HEK293T (cell line): Measurements from ENCODE around the gene ARHGEF28.

Source experiments
- CTCF ChIA-PET: fragments of 350-600 bp; formaldehyde crosslinking; extraction: SDS; loops from one replicate; lab custom pipeline; 2021; ENCODE audit warnings: antibody characterized with exemption, inconsistent platforms; lab: Yijun Ruan, JAX
- POLR2A ChIA-PET: fragments of 350-600 bp; formaldehyde crosslinking; extraction: SDS; loops from one replicate; lab custom pipeline; 2020; ENCODE audit warnings: antibody characterized with exemption, inconsistent platforms; lab: Yijun Ruan, JAX
- DNase-seq: peaks from one replicate; pipeline ENCODE4 v3.0.0; 2012; ENCODE audit warnings: mixed read lengths; ENCODE audit errors: extremely low spot score
- ARNT ChIP-seq: fragments of 450-650 bp; IDR thresholded peaks from 2 replicates; pipeline ENCODE4 v1.6.1; 2017; ENCODE audit warnings: mild to moderate bottlenecking
- BHLHE40 ChIP-seq: fragments of 450-650 bp; IDR thresholded peaks from 2 replicates; pipeline ENCODE4 v1.6.1; 2016; ENCODE audit warnings: mild to moderate bottlenecking, moderate library complexity, borderline replicate concordance
- CTBP1 ChIP-seq: fragments of 450-650 bp; IDR thresholded peaks from 2 replicates; pipeline ENCODE4 v1.6.1; 2016; ENCODE audit warnings: borderline replicate concordance
- ELF4 ChIP-seq: fragments of 450-650 bp; IDR thresholded peaks from 2 replicates; pipeline ENCODE4 v1.6.1; 2017; ENCODE audit warnings: antibody characterized with exemption
- FOXA1 ChIP-seq: fragments of 450-650 bp; IDR thresholded peaks from 2 replicates; pipeline ENCODE4 v1.6.1; 2016; ENCODE audit warnings: mild to moderate bottlenecking
- FOXK2 ChIP-seq: fragments of 450-650 bp; IDR thresholded peaks from 2 replicates; pipeline ENCODE4 v1.6.1; 2016; ENCODE audit warnings: mild to moderate bottlenecking
- FOXM1 ChIP-seq: fragments of 450-650 bp; IDR thresholded peaks from 2 replicates; pipeline ENCODE4 v1.6.1; 2017; ENCODE audit warnings: mild to moderate bottlenecking, borderline replicate concordance
- HDGF ChIP-seq: fragments of 450-650 bp; IDR thresholded peaks from 2 replicates; pipeline ENCODE4 v1.6.1; 2017; ENCODE audit warnings: antibody characterized with exemption, borderline replicate concordance
- L3MBTL2 ChIP-seq: fragments of 450-650 bp; conservative IDR thresholded peaks from 2 replicates; pipeline ENCODE4 v1.6.1; 2016; ENCODE audit warnings: mild to moderate bottlenecking
- LEF1 ChIP-seq: fragments of 450-650 bp; IDR thresholded peaks from 2 replicates; pipeline ENCODE4 v1.6.1; 2017; ENCODE audit warnings: mild to moderate bottlenecking, borderline replicate concordance
- NFRKB ChIP-seq: fragments of 450-650 bp; IDR thresholded peaks from 2 replicates; pipeline ENCODE4 v1.6.1; 2016; ENCODE audit warnings: mild to moderate bottlenecking, moderate library complexity
- SP1 ChIP-seq: fragments of 450-650 bp; IDR thresholded peaks from 2 replicates; pipeline ENCODE4 v1.6.1; 2017
- SUZ12 ChIP-seq: fragments of 450-650 bp; IDR thresholded peaks from 2 replicates; pipeline ENCODE4 v1.6.1; 2016; ENCODE audit warnings: mild to moderate bottlenecking
- TARDBP ChIP-seq: fragments of 450-650 bp; IDR thresholded peaks from 2 replicates; pipeline ENCODE4 v1.6.1; 2016
- ZNF384 ChIP-seq: fragments of 450-650 bp; IDR thresholded peaks from 2 replicates; pipeline ENCODE4 v1.6.1; 2016
- TF ChIP-seq, protein P1 (sequence below): fragments of 450-650 bp; IDR thresholded peaks from 2 replicates; pipeline ENCODE4 v1.6.1; 2016

The ARHGEF28 gene

DNA sequence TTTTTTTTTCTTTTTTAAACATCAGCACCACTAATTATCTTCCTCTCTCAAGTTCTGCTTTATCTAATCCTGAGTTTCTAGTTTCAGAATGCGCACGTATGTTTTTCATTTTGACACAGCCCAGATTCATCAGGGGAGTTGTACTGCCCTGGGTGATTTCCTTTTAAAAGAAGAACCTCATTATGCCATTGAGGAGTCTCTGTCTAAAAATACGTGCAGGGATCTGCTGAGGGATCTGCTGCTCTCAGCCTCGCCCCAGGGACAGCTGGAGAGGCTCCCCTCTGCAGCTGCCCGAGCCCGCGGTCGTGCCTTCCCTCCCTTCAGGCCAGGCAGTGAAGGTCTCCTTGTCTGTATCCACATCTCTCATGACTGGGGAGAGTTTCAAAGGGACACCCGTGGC lies 273.1 kb downstream of the ARHGEF28 start:
- CTCF ChIA-PET, result interaction anchor here (0.6 kb wide), 1 partner anchor 361 kb away, joined by 4 read pairs; no protein-coding TSS in a partner anchor
- DNase-seq, result no peak
- POLR2A ChIA-PET, result no interaction called here
- TF ChIP-seq FOXM1 (no peak), BHLHE40 (no peak), TARDBP (no peak), ZNF384 (no peak), LEF1 (no peak), CTBP1 (no peak), FOXK2 (no peak), HDGF (no peak), ARNT (no peak), FOXA1 (no peak), L3MBTL2 (no peak)
- TF ChIP-seq, protein P1, sequence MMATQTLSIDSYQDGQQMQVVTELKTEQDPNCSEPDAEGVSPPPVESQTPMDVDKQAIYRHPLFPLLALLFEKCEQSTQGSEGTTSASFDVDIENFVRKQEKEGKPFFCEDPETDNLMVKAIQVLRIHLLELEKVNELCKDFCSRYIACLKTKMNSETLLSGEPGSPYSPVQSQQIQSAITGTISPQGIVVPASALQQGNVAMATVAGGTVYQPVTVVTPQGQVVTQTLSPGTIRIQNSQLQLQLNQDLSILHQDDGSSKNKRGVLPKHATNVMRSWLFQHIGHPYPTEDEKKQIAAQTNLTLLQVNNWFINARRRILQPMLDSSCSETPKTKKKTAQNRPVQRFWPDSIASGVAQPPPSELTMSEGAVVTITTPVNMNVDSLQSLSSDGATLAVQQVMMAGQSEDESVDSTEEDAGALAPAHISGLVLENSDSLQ, result no peak

DNA sequence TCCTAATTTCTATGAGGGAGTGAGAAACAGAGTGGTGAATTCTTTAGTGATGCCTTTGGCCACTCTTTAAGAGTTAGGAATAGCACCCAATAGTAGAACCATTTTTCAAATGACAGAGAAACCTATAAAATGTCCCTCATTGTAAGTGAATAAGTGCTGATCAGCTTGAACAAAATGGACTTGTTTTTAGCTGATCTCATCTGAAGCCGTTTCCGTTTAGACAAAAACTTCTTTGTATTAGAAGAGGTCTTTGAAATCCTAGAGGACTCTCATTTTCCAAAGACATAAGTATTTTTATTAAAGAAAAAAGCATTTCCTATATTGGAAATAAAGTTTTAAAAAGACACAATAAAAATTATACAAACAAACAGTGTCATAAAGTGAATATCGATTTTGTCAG lies 273.9 kb downstream of the ARHGEF28 start:
- ChIA-PET POLR2A (no interaction called here), CTCF (no interaction called here)
- no peak for DNase-seq
- TF ChIP-seq SUZ12, result no peak
- TF ChIP-seq TARDBP, result no peak
- no peak for TF ChIP-seq FOXA1
- no peak for TF ChIP-seq ZNF384
- no peak for TF ChIP-seq SP1
- no peak for TF ChIP-seq NFRKB
- TF ChIP-seq, protein P1, result no peak
- TF ChIP-seq ARNT, result no peak
- no peak for TF ChIP-seq FOXK2
- TF ChIP-seq HDGF, result no peak
- TF ChIP-seq FOXM1, result no peak

DNA sequence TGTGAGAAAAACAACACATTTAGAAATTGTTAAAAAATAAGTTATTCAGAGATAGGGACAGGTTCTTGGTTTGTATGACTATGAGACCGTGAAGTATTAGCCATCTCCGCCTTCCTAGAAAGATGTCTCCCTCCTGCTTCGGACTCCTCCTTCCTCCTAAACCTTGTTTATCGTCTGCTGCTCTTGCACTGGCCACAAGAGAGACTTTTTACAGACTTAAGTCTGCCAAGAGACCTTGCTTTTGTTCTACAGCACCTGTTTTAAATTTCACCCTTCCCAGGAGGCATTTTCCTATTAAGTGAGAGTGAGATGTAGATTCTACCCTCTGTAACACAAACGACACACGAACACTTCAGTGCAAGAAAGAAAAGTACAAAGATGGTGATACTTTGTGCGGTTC lies 274.6 kb downstream of the ARHGEF28 start:
- DNase-seq, result no peak
- POLR2A ChIA-PET, result no interaction called here
- CTCF ChIA-PET, result no interaction called here
- TF ChIP-seq ZNF384 (no peak), L3MBTL2 (no peak), FOXA1 (no peak), SUZ12 (no peak), SP1 (no peak), BHLHE40 (no peak), FOXK2 (no peak), FOXM1 (no peak), NFRKB (no peak)

DNA sequence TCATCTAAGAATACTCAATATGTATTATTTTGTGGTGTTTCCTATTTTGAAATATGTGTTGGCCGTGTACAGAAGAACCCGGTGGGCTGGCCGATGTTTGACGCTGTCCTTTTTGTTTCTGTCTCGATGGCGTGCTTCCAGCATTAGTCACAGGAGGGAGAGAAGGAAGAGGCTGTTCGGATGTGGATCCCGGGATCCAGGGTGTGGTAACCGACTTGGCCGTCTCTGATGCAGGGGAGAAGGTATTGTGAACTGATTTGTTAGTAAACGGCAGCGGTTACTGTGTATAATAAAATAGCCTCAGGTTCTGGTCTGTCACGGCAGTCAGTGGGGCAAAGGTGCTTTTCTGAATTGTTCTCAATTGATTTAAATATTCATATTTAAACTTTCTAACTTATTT lies 275.0 kb downstream of the ARHGEF28 start:
- TF ChIP-seq SP1, result no peak
- TF ChIP-seq FOXA1, result no peak
- TF ChIP-seq SUZ12, result no peak
- TF ChIP-seq HDGF, result no peak
- no peak for TF ChIP-seq ELF4
- no peak for TF ChIP-seq BHLHE40
- TF ChIP-seq ARNT, result no peak
- no peak for TF ChIP-seq NFRKB
- TF ChIP-seq, protein P1, result no peak
- no peak for TF ChIP-seq L3MBTL2
- TF ChIP-seq ZNF384, result no peak
- no peak for TF ChIP-seq FOXK2
- TF ChIP-seq LEF1, result no peak
- no peak for TF ChIP-seq FOXM1
- TF ChIP-seq CTBP1, result no peak
- TF ChIP-seq TARDBP, result no peak
- POLR2A ChIA-PET, result no interaction called here
- CTCF ChIA-PET, result no interaction called here
- DNase-seq, result no peak

DNA sequence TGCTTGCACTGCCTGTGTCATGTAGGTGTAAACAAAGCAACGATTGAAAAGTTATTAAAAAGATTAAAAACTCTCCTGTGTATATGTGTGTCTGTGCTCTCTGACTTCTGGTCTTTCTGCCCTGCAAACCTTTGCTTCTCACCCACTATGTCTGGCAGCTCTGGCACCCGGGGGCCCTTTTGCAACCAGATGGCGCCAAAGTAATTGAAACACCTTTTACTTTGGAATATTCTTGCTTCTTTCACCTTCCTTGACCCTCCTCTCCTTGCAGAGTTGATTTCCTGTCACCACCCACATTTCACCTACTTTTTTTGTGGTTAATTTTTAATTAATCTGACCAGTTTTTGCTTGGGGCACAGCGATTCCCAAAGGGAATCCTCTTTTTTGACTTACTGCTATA lies 275.5 kb downstream of the ARHGEF28 start:
- DNase-seq, result no peak
- ChIA-PET CTCF (interaction anchor here (0.7 kb wide), 1 partner anchor 499 kb away, joined by 3 read pairs; no protein-coding TSS in a partner anchor), POLR2A (no interaction called here)

More for the DNA sequence above, 275.5 kb downstream of the ARHGEF28 start:
- no peak for TF ChIP-seq FOXK2
- no peak for TF ChIP-seq ARNT
- no peak for TF ChIP-seq ELF4
- TF ChIP-seq FOXM1, result no peak
- TF ChIP-seq, protein P1, result no peak
- TF ChIP-seq FOXA1, result no peak
- TF ChIP-seq BHLHE40, result no peak
- TF ChIP-seq CTBP1, result no peak
- TF ChIP-seq SP1, result no peak
- TF ChIP-seq L3MBTL2, result no peak
- TF ChIP-seq LEF1, result no peak
- no peak for TF ChIP-seq ZNF384
- TF ChIP-seq HDGF, result no peak
- TF ChIP-seq NFRKB, result no peak
- no peak for TF ChIP-seq TARDBP
- TF ChIP-seq SUZ12, result no peak
